Body of pancreas (tissue), 4 donors: ENCODE measurements around the gene CACTIN.

Source experiments
- POLR2A ChIP-seq, 3 donors: fragments of 450-650 bp; IDR thresholded peaks; one replicate each; pipeline ENCODE4 v1.6.1; 2016; ENCODE audit warnings: antibody characterized with exemption in 3 of 3, mild to moderate bottlenecking in 2 of 3
- TF ChIP-seq, protein P1 (sequence below), 7 experiments: fragments of 450-650 bp in 4 of 7; fragments of 200-600 bp in 3 of 7; sonication (generic) in 3 of 7; IDR thresholded peaks; one replicate each; pipeline ENCODE4 v1.5.1; 2016 to 2019; ENCODE audit warnings: antibody characterized with exemption in 7 of 7

DNA sequence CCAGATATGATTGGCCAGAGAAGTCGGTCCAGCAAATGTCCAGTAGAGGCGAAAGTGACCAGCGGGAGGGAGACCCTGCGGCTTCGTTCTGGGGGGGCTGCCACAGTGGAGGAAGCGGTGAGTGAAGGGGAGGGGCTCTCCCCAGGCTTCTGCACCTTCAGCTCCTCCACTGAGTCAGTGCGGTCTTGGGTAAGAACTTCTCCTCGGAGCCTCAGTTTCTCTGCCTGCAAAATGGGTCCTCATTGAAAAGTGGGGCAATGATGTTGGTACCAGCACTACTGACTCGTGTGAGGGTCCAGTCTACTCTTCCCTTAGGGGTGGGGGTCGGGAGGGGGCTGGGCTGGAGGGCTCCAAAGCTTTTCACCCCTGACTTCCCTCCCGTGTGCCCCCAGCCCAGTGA lies 37.2 kb downstream of the CACTIN start:
- TF ChIP-seq, protein P1, sequence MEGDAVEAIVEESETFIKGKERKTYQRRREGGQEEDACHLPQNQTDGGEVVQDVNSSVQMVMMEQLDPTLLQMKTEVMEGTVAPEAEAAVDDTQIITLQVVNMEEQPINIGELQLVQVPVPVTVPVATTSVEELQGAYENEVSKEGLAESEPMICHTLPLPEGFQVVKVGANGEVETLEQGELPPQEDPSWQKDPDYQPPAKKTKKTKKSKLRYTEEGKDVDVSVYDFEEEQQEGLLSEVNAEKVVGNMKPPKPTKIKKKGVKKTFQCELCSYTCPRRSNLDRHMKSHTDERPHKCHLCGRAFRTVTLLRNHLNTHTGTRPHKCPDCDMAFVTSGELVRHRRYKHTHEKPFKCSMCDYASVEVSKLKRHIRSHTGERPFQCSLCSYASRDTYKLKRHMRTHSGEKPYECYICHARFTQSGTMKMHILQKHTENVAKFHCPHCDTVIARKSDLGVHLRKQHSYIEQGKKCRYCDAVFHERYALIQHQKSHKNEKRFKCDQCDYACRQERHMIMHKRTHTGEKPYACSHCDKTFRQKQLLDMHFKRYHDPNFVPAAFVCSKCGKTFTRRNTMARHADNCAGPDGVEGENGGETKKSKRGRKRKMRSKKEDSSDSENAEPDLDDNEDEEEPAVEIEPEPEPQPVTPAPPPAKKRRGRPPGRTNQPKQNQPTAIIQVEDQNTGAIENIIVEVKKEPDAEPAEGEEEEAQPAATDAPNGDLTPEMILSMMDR (IDR thresholded peaks at IDR 0.05): no peak
- no peak for TF ChIP-seq POLR2A (IDR thresholded peaks at IDR 0.05)
